HS-5 (cell line): Measurements from ENCODE around the gene ATG4C.

Source experiments
- DNase-seq: peaks from one replicate; pipeline ENCODE4 v3.0.0-alpha.2; 2012; ENCODE audit warnings: low read depth

Gene ATG4C

GRCh38 chr1:62840555-62840954 is 56.6 kb downstream of the ATG4C start:
- DNase-seq: no peak

GRCh38 chr1:62841587-62842169 is 57.7 kb downstream of the ATG4C start:
- peak; percentile 26 for DNase-seq

GRCh38 chr1:62844030-62844429 is 60.1 kb downstream of the ATG4C start:
- no peak for DNase-seq

- no peak for DNase-seq
These were observed 65.1 kb downstream of the ATG4C start for GRCh38 chr1:62849031-62849430.

- no peak for DNase-seq
These were observed 68.3 kb downstream of the ATG4C start for GRCh38 chr1:62852253-62852652.

GRCh38 chr1:62856960-62857359 is 73.0 kb downstream of the ATG4C start:
- no peak for DNase-seq

- DNase-seq: no peak
These were observed 85.4 kb downstream of the ATG4C start for GRCh38 chr1:62869217-62869754.

GRCh38 chr1:62870148-62870547 is 86.2 kb downstream of the ATG4C start:
- no peak for DNase-seq

- no peak for DNase-seq
These were observed 91.7 kb downstream of the ATG4C start for GRCh38 chr1:62875676-62876075.

GRCh38 chr1:62876535-62876934 is 92.6 kb downstream of the ATG4C start:
- DNase-seq: no peak

GRCh38 chr1:62877579-62877978 is 93.6 kb downstream of the ATG4C start:
- DNase-seq: no peak

GRCh38 chr1:62879962-62880361 is 96.0 kb downstream of the ATG4C start:
- DNase-seq: no peak

- no peak for DNase-seq
These were observed 98.5 kb downstream of the ATG4C start for GRCh38 chr1:62882201-62883104.

GRCh38 chr1:62884156-62884740 is 100.3 kb downstream of the ATG4C start:
- no peak for DNase-seq

- no peak for DNase-seq
These were observed 104.0 kb downstream of the ATG4C start for GRCh38 chr1:62887799-62888507.

GRCh38 chr1:62891956-62892562 is 108.1 kb downstream of the ATG4C start:
- no peak for DNase-seq

GRCh38 chr1:62897788-62898187 is 113.9 kb downstream of the ATG4C start:
- no peak for DNase-seq

- no peak for DNase-seq
These were observed 116.6 kb downstream of the ATG4C start for GRCh38 chr1:62900566-62900965.

- no peak for DNase-seq
These were observed 117.7 kb downstream of the ATG4C start for GRCh38 chr1:62901650-62902049.

- DNase-seq: no peak
These were observed 119.6 kb downstream of the ATG4C start for GRCh38 chr1:62903522-62903921.

GRCh38 chr1:62903982-62904855 is 120.3 kb downstream of the ATG4C start:
- no peak for DNase-seq
